Ishikawa (cell line): ENCODE results near the gene CRABP1.

ENCODE experiments used
- CEBPB ChIP-seq: IDR thresholded peaks from 2 replicates; pipeline ENCODE4 v1.6.1; 2012
- CREB1 ChIP-seq: IDR thresholded peaks from 2 replicates; pipeline ENCODE4 v1.6.1; 2012; ENCODE audit warnings: low read depth
- EGR1 ChIP-seq: IDR thresholded peaks from 2 replicates; pipeline ENCODE4 v1.6.1; 2012
- EP300 ChIP-seq: IDR thresholded peaks from 2 replicates; pipeline ENCODE4 v1.6.1; 2012; ENCODE audit warnings: borderline replicate concordance
- FOXM1 ChIP-seq: IDR thresholded peaks from 2 replicates; pipeline ENCODE4 v1.6.1; 2012; ENCODE audit warnings: low read depth, borderline replicate concordance
- MAX ChIP-seq: IDR thresholded peaks from 2 replicates; pipeline ENCODE4 v1.6.1; 2012
- NFIC ChIP-seq: IDR thresholded peaks from 2 replicates; pipeline ENCODE4 v1.6.1; 2012
- RAD21 ChIP-seq: IDR thresholded peaks from 2 replicates; pipeline ENCODE4 v1.6.1; 2012; ENCODE audit warnings: low read depth
- REST ChIP-seq: IDR thresholded peaks from 2 replicates; pipeline ENCODE4 v1.6.1; 2012; ENCODE audit warnings: low read depth, mild to moderate bottlenecking
- TAF1 ChIP-seq: IDR thresholded peaks from 2 replicates; pipeline ENCODE4 v1.6.1; 2012; ENCODE audit warnings: low read depth, mild to moderate bottlenecking
- TCF12 ChIP-seq: IDR thresholded peaks from 2 replicates; pipeline ENCODE4 v1.6.1; 2012; ENCODE audit warnings: low read depth
- TEAD4 ChIP-seq: IDR thresholded peaks from 2 replicates; pipeline ENCODE4 v1.6.1; 2012
- USF1 ChIP-seq: IDR thresholded peaks from 2 replicates; pipeline ENCODE4 v1.6.1; 2012
- YY1 ChIP-seq: IDR thresholded peaks from 2 replicates; pipeline ENCODE4 v1.6.1; 2012; ENCODE audit warnings: low read depth
- ZBTB7A ChIP-seq: IDR thresholded peaks from 2 replicates; pipeline ENCODE4 v1.6.1; 2012; ENCODE audit warnings: low read depth

The CRABP1 gene

GRCh38 chr15:78301326-78301725, 38.8 kb upstream of the CRABP1 start:
- TF ChIP-seq REST: no peak

GRCh38 chr15:78301828-78302227, 38.3 kb upstream of the CRABP1 start:
- no peak for TF ChIP-seq REST

- no peak for TF ChIP-seq ZBTB7A
- TF ChIP-seq MAX: no peak
- no peak for TF ChIP-seq REST
- no peak for TF ChIP-seq YY1
- no peak for TF ChIP-seq USF1
- no peak for TF ChIP-seq TAF1
- no peak for TF ChIP-seq RAD21
- TF ChIP-seq TEAD4: no peak
Measured at GRCh38 chr15:78302579-78303312, 37.4 kb upstream of the CRABP1 start.

GRCh38 chr15:78304216-78305066, 35.7 kb upstream of the CRABP1 start:
- no peak for TF ChIP-seq EGR1
- TF ChIP-seq CREB1: no peak
- no peak for TF ChIP-seq YY1
- TF ChIP-seq TAF1: no peak

GRCh38 chr15:78306176-78306774, 33.9 kb upstream of the CRABP1 start:
- TF ChIP-seq TAF1 (no peak), REST (no peak), EGR1 (no peak), CEBPB (no peak), USF1 (no peak), EP300 (no peak), TCF12 (no peak), CREB1 (no peak), TEAD4 (no peak), FOXM1 (no peak), NFIC (no peak), RAD21 (no peak), ZBTB7A (no peak)
